HepG2 (cell line): Measurements from ENCODE around the gene IP6K3. TPM values are rescaled to one million over a fixed set of nuclear protein-coding genes. Genes with fewer than 3 reads are reported as not detected.

ENCODE experiments used
- ARNTL ChIP-seq: sonication (generic); formaldehyde crosslinking; IDR thresholded peaks from 2 replicates; pipeline ENCODE4 v1.4.0; 2020; ENCODE audit warnings: mild to moderate bottlenecking, missing genetic modification reagents
- CTCF ChIP-seq: sonication (generic); formaldehyde crosslinking; IDR thresholded peaks from 2 replicates; pipeline ENCODE4 v1.5.0; 2020; ENCODE audit warnings: mild to moderate bottlenecking, missing genetic modification reagents, moderate library complexity
- DMAP1 ChIP-seq: IDR thresholded peaks from 2 replicates; pipeline ENCODE4 v1.6.1; 2016
- FOXJ3 ChIP-seq: sonication (generic); formaldehyde crosslinking; IDR thresholded peaks from 2 replicates; pipeline ENCODE4 v1.4.0; 2020; ENCODE audit warnings: missing genetic modification reagents, mild to moderate bottlenecking, borderline replicate concordance
- FOXM1 ChIP-seq: sonication (generic); formaldehyde crosslinking; IDR thresholded peaks from 2 replicates; pipeline ENCODE4 v1.5.0; 2020; ENCODE audit warnings: missing genetic modification reagents
- MZF1 ChIP-seq: sonication (generic); formaldehyde crosslinking; IDR thresholded peaks from 2 replicates; pipeline ENCODE4 v1.8.1; 2023; ENCODE audit warnings: mild to moderate bottlenecking, missing genetic modification reagents, borderline replicate concordance
- PHF20 ChIP-seq: sonication (generic); formaldehyde crosslinking; IDR thresholded peaks from 2 replicates; pipeline ENCODE4 v1.5.0; 2020; ENCODE audit warnings: mild to moderate bottlenecking, missing genetic modification reagents
- RORA ChIP-seq: sonication (generic); formaldehyde crosslinking; IDR thresholded peaks from 2 replicates; pipeline ENCODE4 v1.5.0; 2020; ENCODE audit warnings: mild to moderate bottlenecking, missing genetic modification reagents, moderate library complexity
- SMARCE1 ChIP-seq: fragments of 450-650 bp; IDR thresholded peaks from 2 replicates; pipeline ENCODE4 v1.6.1; 2017; ENCODE audit warnings: borderline replicate concordance
- SMYD3 ChIP-seq: sonication (generic); formaldehyde crosslinking; IDR thresholded peaks from 2 replicates; pipeline ENCODE4 v1.8.1; 2023; ENCODE audit warnings: mild to moderate bottlenecking, missing genetic modification reagents
- SRSF9 ChIP-seq: fragments of 200-400 bp; formaldehyde crosslinking; IDR thresholded peaks from 2 replicates; pipeline ENCODE4 v1.6.1; 2018; ENCODE audit warnings: borderline replicate concordance, mild to moderate bottlenecking, low read depth, low read length; ENCODE audit not compliant: insufficient read depth, poor library complexity, severe bottlenecking
- TCF7 ChIP-seq: sonication (generic); IDR thresholded peaks from 2 replicates; pipeline ENCODE4 v1.6.1; 2016; ENCODE audit warnings: antibody characterized with exemption, low read depth
- U2AF2 ChIP-seq: fragments of 200-400 bp; formaldehyde crosslinking; IDR thresholded peaks from 2 replicates; pipeline ENCODE4 v1.6.1; 2017; ENCODE audit warnings: low read depth, mild to moderate bottlenecking, low read length
- ZNF546 ChIP-seq: sonication (generic); formaldehyde crosslinking; conservative IDR thresholded peaks from 2 replicates; pipeline ENCODE4 v1.8.1; 2023; ENCODE audit warnings: mild to moderate bottlenecking, missing genetic modification reagents
- ZNF605 ChIP-seq: sonication (generic); formaldehyde crosslinking; IDR thresholded peaks from 2 replicates; pipeline ENCODE4 v1.8.0; 2022; ENCODE audit warnings: mild to moderate bottlenecking, missing genetic modification reagents
- ZNF646 ChIP-seq: sonication (generic); formaldehyde crosslinking; IDR thresholded peaks from 2 replicates; pipeline ENCODE4 v1.9.0; 2021; ENCODE audit warnings: mild to moderate bottlenecking, missing genetic modification reagents
- ZNF703 ChIP-seq: sonication (generic); formaldehyde crosslinking; IDR thresholded peaks from 2 replicates; pipeline ENCODE4 v1.5.1; 2020; ENCODE audit warnings: missing genetic modification reagents, mild to moderate bottlenecking, moderate library complexity, borderline replicate concordance
- polyA plus RNA-seq, 8 experiments: library from polyadenylated mRNA; depleted of rRNA in 3 of 8; stranded (reverse) in 7 of 8; unstranded in 1 of 8; fragments of >200 nt; fragmentation: Illumina TruSeq in 4 of 8; extraction: Trizol in 4 of 8; gene quantifications; 2 replicates each; pipeline versions ENCODE4 v1.2.1 to v1.2.3, GENCODE V29; 2011 to 2016; ENCODE audit warnings: low read depth in 4 of 8, missing spikeins in 1 of 8, mixed read lengths in 1 of 8; ENCODE audit not compliant: insufficient read depth in 1 of 8
- total RNA-seq, 5 experiments: library from RNA; depleted of rRNA; stranded (reverse); fragments of >200 nt; fragmentation: Illumina TruSeq; extraction: Trizol; gene quantifications; 2 replicates each; pipeline ENCODE4 v1.2.3, GENCODE V29; 2016; ENCODE audit warnings: low read depth in 1 of 5

Gene IP6K3
- total and polyA plus RNA-seq, 2 of the 13 experiments (the other 11 are each of a cell fraction or from before 2014, with no cell fraction given), result 0.11 to 0.18 TPM

GRCh38 chr6:33788694-33789549 lies 42.2 kb upstream of the IP6K3 start, which contains the start of gene LEMD2 (continued):
- TF ChIP-seq MZF1 (no peak), SMARCE1 (no peak), PHF20 (CRISPR knock-in tag) (peak; percentile 87), ZNF546 (CRISPR knock-in tag) (0 out of 2 replicates have a peak, but pooled peaks have one; percentile 32), DMAP1 (peak; percentile 76), ZNF605 (CRISPR knock-in tag) (no peak), SMYD3 (CRISPR knock-in tag) (0 out of 2 replicates have a peak, but pooled peaks have one; percentile 29), RORA (CRISPR knock-in tag) (no peak), ZNF703 (CRISPR knock-in tag) (no peak), U2AF2 (0 out of 2 replicates have a peak, but pooled peaks have one; percentile 76), ZNF646 (CRISPR knock-in tag) (no peak), FOXM1 (CRISPR knock-in tag) (peak; percentile 60; the same call in 1 of the 2 replicates), FOXJ3 (CRISPR knock-in tag) (no peak), ARNTL (CRISPR knock-in tag) (peak; percentile 50; the same call in 1 of the 2 replicates), TCF7 (no peak), SRSF9 (no peak), CTCF (peak; percentile 21; the same call in 1 of the 2 replicates)
